Measurements from ENCODE around the gene CPSF3. TPM values are rescaled to one million over a fixed set of nuclear protein-coding genes. Genes with fewer than 3 reads are reported as not detected.
"Not testable (repeated sequence)": the region's sequence is repeated elsewhere in the genome, so short reads cannot be mapped to it uniquely, and the experiment has no call there.

Gene CPSF3
- total RNA-seq, 1 donor from 2014 or later: 74.7 TPM

DNA sequence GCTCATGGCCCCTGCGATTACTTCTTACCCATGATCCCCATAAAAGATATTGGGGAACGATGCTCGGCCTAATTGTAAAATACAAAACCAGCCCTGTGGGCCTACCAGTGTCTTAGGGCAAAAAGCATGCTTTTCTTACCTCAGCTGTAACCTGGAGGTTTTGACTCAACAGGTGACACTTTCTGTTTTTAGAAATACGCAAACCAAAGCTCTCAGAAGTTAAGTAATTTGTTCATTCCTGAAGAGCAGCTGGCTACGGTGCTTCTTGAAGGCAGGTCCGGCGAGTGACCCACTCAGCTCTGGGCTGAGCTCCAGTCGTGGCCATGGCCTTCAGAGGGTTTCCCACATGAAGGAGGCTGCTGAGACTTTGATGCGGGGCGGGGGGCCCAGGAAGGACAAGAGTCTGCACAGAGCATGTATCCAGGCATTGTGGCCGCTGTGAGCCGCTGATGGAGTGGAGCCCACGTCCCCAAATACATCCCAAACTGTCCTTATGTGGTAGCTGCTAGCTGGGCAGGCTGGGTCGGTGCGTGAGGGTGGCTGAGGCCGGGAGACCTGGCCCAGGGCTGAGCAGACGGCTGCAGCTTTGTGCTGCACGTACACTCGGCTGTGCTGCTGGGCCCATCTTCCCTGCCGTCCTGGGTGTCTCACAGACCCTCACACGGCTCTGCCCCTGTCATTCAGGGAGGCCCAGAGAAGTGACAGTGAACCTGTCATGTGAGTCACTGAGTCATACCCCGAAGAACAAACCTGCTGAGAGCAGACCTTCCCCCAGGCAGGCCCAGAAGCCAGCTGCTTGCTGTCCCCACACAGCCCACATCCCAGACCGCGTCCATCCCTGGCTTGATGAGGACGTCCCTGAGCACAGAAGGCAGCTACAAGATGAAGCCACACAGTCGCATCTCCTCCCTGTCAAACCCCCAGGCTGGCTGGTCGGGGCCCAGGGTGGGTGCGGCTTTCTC lies 34.2 kb upstream of the CPSF3 start:
- peaks cover 1% of the 10 kb centered on the region for H3K27me3 Mint-ChIP-seq (ENCODE audit: insufficient read depth)
- intact Hi-C loops (cut with micrococcal nuclease): no loop called here
- no peaks in the 10 kb centered on the region for H3K9me3 Mint-ChIP-seq
- no peak overlapping the region for H3K4me3 Mint-ChIP-seq
- no peak overlapping the region for H3K27ac Mint-ChIP-seq
- DNase-seq (ENCODE audit: low spot score): no peak
- no peaks in the 10 kb centered on the region for H3K4me1 Mint-ChIP-seq (ENCODE audit: low read depth)
- no peaks in the 10 kb centered on the region for H3K36me3 Mint-ChIP-seq (ENCODE audit: low read depth)

DNA sequence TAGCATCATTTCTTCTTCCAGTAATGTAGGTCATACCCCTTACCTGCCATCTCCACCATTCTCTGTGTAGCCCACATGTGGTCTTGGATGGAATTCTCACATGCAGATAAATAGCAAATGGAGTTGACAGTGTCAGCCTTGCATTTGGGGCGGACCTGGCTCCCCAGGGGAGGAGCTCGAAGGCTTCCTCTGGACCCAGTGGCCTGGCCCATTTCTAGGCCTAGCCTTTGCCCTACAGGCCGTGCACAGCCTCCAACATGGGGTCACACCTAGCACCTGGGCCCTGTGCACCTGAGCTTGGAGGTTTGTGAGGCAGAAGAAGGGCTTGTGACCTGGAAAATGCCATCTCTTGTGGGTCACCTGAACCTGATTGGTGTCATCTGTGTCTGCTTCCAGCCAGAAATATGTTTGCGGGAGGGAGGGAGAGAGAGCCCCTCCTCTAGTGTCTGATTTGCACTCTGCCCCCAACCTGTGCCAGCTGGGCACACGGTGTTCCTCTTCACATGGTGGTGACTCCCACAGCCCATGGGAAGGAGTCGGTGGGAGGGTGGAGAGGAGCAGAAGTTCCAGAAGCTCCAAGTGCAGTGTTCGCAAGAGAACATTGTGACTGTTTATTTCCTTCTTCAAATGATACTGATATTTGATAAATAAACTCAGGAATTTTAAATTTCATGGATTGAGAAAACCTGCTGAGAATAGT lies 33.2 kb upstream of the CPSF3 start:
- H3K27ac Mint-ChIP-seq: no peak overlapping the region
- H3K36me3 Mint-ChIP-seq (ENCODE audit: low read depth): no peaks in the 10 kb centered on the region
- intact Hi-C loops (cut with micrococcal nuclease): no loop called here
- H3K27me3 Mint-ChIP-seq (ENCODE audit: insufficient read depth): peaks cover 1% of the 10 kb centered on the region
- H3K4me3 Mint-ChIP-seq: no peak overlapping the region
- DNase-seq (ENCODE audit: low spot score): no peak
- no peaks in the 10 kb centered on the region for H3K4me1 Mint-ChIP-seq (ENCODE audit: low read depth)
- no peaks in the 10 kb centered on the region for H3K9me3 Mint-ChIP-seq

DNA sequence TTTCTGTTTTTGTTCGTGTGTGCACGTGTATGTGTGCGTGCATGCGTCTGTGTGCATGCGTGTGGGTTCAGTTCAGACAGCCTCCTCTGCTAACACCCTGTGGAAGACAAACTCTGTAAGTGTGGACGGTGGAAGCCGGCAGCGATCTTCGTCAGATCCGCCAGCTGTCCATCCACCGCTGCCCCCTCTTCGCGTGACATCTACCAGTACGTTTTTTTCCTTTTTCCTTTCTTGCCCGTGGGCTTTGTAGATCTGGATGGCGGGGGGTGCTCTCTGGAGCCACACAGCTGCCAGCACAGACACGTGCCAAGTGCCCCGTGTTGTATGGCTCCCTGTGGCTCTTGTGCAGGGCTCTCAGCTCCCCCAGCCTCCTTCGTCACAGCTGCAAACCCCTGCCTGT lies 32.5 kb upstream of the CPSF3 start:
- intact Hi-C loops (cut with micrococcal nuclease): no loop called here
- Mint-ChIP-seq H3K9me3 (no peaks in the 10 kb centered on the region), H3K36me3 (ENCODE audit: low read depth) (no peaks in the 10 kb centered on the region), H3K27ac (no peak overlapping the region), H3K4me1 (ENCODE audit: low read depth) (no peaks in the 10 kb centered on the region), H3K27me3 (ENCODE audit: insufficient read depth) (peaks cover 1% of the 10 kb centered on the region), H3K4me3 (no peak overlapping the region)
- no peak for DNase-seq (ENCODE audit: low spot score)

DNA sequence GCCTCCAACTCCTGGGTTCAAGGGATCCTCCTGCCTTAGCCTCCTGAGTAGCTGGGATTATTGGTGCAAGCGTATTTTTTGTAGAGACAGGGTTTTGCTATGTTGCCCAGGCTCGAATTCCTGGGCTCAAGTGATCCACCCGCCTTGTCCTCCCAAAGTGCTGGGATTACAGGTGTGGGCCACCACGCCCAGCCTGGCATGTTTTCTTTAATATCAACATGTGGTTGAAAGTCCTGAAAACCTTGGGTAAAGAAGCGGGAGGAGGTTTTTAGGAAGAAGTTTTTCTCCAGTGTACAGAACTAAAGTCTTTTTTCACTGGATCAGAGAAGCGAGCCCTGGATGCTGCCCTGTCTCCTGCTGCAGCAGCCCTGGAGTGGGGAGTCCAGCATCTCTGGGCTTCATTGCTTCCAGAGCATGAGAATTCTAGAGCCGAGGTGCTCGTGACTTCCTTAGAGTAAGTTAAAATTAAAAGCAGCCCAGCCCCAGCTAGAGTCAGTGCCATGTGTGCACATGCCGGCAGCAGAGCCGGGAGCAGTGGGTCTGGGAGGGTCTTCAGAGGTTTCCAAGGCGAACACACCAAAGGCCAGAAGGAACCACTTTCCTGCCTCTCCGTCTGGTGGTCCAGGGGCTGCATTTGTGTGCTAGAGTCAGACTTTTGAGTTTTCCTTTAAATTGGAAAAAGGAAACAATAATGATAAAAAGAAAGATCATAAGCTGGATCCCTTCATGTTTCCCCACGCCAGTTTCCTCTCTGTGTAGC lies 31.3 kb upstream of the CPSF3 start:
- H3K4me1 Mint-ChIP-seq (ENCODE audit: low read depth): no peaks in the 10 kb centered on the region
- no peak for DNase-seq (ENCODE audit: low spot score)
- H3K27me3 Mint-ChIP-seq (ENCODE audit: insufficient read depth): peaks cover 1% of the 10 kb centered on the region
- no peaks in the 10 kb centered on the region for H3K9me3 Mint-ChIP-seq
- intact Hi-C loops (cut with micrococcal nuclease): no loop called here
- no peak overlapping the region for H3K4me3 Mint-ChIP-seq
- H3K27ac Mint-ChIP-seq: no peak overlapping the region
- no peaks in the 10 kb centered on the region for H3K36me3 Mint-ChIP-seq (ENCODE audit: low read depth)

DNA sequence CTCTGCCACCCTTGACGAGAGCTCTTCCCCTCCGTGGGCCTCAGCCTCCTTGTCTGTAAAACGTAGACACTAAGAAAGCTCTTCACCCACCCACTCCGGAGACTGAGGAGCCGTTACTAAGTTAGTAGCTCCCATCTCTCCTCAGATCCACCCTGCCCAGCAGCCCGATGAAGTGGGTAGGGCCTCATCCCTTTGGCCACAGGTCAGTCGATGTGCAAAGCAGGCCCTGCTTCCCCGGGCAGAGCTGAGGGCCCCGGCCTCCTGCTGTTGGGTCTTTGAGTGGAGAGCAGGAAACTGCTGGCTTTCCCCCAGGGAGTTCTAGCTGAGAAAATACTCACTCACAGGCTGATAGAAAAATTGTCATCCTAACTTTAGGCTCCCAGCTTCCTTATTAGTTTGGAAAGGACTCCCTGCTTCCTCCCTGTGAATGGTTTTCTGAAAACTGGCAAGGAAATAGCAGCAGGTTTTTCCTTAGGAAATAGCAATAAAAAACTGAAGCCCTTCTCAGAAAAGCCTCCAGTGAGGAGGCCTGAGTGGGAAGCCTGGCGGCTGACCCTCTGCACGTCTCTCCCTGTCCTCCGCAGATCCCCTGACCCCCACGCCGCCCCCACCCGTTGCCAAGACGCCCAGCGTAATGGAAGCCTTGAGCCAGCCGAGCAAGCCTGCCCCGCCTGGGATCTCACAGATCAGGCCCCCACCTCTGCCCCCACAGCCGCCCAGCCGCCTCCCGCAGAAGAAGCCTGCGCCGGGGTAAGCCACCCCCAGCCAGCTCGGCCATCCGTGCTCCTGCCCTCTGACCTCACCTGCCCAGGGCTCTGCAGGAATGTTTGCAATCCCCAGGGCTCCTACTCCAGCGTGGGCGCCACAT lies 30.3 kb upstream of the CPSF3 start:
- peaks cover 1% of the 10 kb centered on the region for H3K27me3 Mint-ChIP-seq (ENCODE audit: insufficient read depth)
- intact Hi-C loops (cut with micrococcal nuclease): no loop called here

DNA sequence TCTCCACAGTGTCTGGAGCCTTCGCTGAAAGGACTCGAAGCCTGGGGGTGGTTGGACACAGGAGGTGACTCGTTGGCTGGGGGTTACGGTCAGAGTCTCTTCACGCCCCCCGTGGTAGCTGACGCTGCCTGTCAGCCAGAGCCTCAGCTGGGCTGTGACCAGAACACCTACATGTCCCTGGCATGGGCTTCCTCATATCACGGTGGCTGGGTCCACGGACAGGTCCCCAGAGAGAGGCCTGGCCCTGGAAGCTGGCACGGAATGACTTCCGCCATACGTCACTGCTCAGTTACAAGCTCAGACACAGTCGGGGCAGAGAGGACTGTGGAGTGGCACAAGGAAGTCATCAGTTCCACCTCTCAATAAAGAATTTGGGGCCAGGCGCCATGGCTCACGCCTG lies 28.6 kb upstream of the CPSF3 start:
- no peak for DNase-seq (ENCODE audit: low spot score)
- H3K4me1 Mint-ChIP-seq (ENCODE audit: low read depth): no peaks in the 10 kb centered on the region
- intact Hi-C loops (cut with micrococcal nuclease): no loop called here
- H3K36me3 Mint-ChIP-seq (ENCODE audit: low read depth): no peaks in the 10 kb centered on the region
- H3K9me3 Mint-ChIP-seq: no peaks in the 10 kb centered on the region
- no peak overlapping the region for H3K27ac Mint-ChIP-seq
- H3K27me3 Mint-ChIP-seq (ENCODE audit: insufficient read depth): peaks cover 1% of the 10 kb centered on the region
- H3K4me3 Mint-ChIP-seq: no peak overlapping the region

More for the DNA sequence above, 30.3 kb upstream of the CPSF3 start:
- H3K4me1 Mint-ChIP-seq (ENCODE audit: low read depth): no peaks in the 10 kb centered on the region
- no peaks in the 10 kb centered on the region for H3K9me3 Mint-ChIP-seq
- H3K4me3 Mint-ChIP-seq: no peak overlapping the region
- no peak for DNase-seq (ENCODE audit: low spot score)
- no peaks in the 10 kb centered on the region for H3K36me3 Mint-ChIP-seq (ENCODE audit: low read depth)
- H3K27ac Mint-ChIP-seq: no peak overlapping the region

DNA sequence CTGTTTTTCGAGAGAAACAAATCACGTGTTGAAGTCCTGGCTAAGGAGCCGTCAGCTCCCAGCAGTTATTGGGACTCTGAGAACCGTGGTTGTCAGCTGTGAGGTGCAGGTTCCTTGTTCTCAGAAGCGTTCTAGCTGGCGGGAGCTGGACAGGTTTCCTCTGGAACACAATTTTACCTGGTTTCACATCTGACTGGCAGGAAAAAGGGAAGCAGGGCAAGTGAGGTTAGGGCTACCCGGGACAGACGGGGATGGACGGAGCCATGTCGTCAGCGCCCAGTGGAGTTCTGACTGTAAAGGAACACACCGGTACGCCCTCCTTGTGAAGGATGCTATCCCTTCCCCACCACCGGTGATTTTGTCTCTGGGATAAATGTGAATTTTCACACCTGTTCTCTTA lies 26.3 kb upstream of the CPSF3 start:
- intact Hi-C loops (cut with micrococcal nuclease): no loop called here
- no peaks in the 10 kb centered on the region for H3K36me3 Mint-ChIP-seq (ENCODE audit: low read depth)
- no peak overlapping the region for H3K4me3 Mint-ChIP-seq
- peaks cover 2% of the 10 kb centered on the region for H3K27me3 Mint-ChIP-seq (ENCODE audit: insufficient read depth)
- H3K4me1 Mint-ChIP-seq (ENCODE audit: low read depth): no peaks in the 10 kb centered on the region
- H3K9me3 Mint-ChIP-seq: no peaks in the 10 kb centered on the region
- no peak overlapping the region for H3K27ac Mint-ChIP-seq
- no peak for DNase-seq (ENCODE audit: low spot score)

DNA sequence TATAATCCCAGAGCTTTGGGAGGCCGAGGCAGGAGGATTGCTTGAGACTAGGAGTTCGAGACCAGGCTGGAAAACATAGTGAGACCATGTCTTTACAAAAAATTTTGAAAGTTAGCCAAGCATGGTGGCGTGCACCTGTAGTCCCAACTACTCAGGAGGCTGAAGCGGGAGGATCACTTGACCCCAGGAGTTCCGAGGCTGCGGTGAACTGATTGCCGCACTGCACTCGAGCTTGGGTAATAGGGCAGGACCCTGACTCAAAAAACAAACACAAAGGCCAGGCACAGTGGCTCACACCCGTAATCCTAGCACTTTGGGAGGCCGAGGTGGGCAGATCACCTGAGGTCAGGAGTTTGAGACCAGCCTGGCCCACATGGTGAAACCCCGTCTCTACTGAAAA lies 25.2 kb upstream of the CPSF3 start:
- H3K4me1 Mint-ChIP-seq (ENCODE audit: low read depth); DNase-seq (ENCODE audit: low spot score); H3K4me3 Mint-ChIP-seq; H3K27me3 Mint-ChIP-seq (ENCODE audit: insufficient read depth); H3K27ac Mint-ChIP-seq; H3K36me3 Mint-ChIP-seq (ENCODE audit: low read depth); H3K9me3 Mint-ChIP-seq; intact Hi-C loops (cut with micrococcal nuclease): not testable (repeated sequence)

DNA sequence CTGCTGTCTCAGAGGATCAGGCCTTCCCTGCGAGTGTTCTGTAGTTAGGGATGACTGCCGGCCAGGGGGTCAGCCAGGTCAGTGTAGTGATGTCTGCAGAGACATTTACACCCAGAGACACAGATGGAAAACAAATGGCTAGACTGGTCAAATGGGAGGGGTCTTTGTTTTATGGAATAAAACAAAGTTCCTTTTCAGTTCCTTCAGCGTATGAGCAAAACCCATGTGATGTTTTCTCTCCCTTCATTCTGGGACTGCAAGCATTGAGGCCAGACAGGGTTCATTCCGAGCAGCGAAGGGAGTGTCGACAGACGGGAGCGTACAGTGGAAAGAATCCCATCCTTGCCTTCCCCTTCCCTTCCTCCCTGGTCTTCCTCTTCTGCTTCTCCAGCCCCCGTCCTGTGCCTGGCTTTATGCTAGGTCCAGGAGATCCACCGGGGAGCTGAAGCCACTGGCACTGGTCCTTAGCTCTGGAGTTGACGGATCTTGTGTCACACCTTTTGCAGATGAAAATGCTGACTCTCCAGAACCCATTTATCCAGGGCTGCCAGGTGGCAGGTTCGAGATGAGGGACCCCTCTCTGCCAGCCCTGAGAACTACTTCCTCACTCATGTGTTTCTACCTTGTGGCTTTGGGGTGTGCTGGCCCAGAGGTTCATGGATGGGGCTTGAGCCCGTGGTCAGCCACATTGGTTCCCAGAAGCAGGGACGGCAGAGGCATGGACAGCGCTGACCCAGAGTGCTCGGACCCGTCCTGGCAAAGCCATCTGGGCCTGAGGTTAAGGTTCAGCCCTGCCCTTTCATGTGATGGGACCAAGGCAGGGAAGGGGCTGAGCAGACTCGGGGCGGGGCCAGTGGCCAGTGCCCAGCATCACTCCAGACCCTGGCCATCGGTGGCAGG lies 24.3 kb upstream of the CPSF3 start:
- H3K27ac Mint-ChIP-seq: no peak overlapping the region
- no peaks in the 10 kb centered on the region for H3K4me1 Mint-ChIP-seq (ENCODE audit: low read depth)
- no peak for DNase-seq (ENCODE audit: low spot score)
- intact Hi-C loops (cut with micrococcal nuclease): no loop called here
- peaks cover 2% of the 10 kb centered on the region for H3K27me3 Mint-ChIP-seq (ENCODE audit: insufficient read depth)
- no peak overlapping the region for H3K4me3 Mint-ChIP-seq
- H3K9me3 Mint-ChIP-seq: no peaks in the 10 kb centered on the region
- H3K36me3 Mint-ChIP-seq (ENCODE audit: low read depth): no peaks in the 10 kb centered on the region

DNA sequence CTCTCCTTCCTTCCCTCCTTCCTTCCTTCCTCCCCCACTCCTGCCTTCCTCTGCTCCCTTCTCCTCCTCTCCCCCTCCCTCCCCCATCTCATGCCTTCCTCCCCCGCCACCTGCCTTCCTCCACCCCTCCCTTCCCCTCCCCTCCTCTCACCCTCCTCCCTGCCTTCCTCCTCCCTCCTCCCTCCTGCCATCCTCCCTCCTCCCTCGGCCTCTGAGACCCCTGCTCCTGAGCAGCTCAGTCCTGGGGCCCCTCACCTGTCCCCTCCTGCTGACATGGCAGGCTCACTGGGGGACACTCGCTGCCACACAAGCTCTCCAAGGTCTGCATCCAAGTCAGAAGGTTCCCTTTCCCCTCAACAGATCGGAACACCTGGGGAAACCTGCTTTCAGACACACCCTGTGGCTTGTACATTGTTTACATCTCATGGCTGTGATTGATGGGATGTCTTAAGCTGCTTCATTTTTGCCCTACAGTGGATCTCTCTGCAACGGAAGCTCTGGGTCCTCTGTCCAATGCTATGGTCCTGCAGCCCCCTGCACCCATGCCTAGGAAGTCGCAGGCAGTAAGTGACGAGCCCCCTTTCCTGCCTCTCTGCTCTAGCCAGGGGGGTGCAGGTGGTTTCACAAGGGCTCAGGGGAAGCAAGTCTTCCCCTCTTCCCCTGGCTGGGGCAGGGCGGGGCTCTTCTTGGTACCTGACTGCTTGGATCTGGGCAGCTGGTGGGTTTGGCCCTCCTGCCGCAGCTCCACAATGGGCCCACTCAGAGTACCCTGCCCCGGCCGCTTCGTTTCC lies 23.0 kb upstream of the CPSF3 start:
- H3K4me3 Mint-ChIP-seq: no peak overlapping the region
- no peak for DNase-seq (ENCODE audit: low spot score)
- H3K9me3 Mint-ChIP-seq: no peaks in the 10 kb centered on the region
- peaks cover 2% of the 10 kb centered on the region for H3K27me3 Mint-ChIP-seq (ENCODE audit: insufficient read depth)
- no peak overlapping the region for H3K27ac Mint-ChIP-seq
- H3K4me1 Mint-ChIP-seq (ENCODE audit: low read depth): no peaks in the 10 kb centered on the region
- H3K36me3 Mint-ChIP-seq (ENCODE audit: low read depth): no peaks in the 10 kb centered on the region
- intact Hi-C loops (cut with micrococcal nuclease): no loop called here

DNA sequence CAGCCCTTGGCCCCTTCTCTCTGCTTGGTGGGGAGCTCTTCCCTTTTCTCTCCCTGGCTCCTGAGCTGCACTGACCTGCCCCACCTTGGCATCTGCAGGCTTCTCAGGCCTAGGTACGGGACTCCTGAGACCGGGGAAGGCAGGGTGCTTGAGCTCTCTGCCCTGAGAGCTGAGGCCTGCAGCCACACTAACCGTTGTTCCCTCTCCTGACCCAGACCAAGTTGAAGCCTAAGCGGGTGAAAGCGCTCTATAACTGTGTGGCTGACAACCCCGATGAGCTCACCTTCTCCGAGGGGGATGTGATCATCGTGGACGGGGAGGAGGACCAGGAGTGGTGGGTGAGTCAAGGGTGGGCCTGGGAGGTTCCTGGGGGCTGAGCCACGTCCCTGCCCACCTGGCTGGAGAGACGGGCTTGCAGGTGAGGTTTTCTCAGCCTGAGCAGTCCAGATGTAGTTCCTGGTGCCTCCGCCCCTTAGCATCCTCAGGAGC lies 22.4 kb upstream of the CPSF3 start:
- Mint-ChIP-seq H3K4me3 (no peak overlapping the region), H3K27me3 (ENCODE audit: insufficient read depth) (peaks cover 2% of the 10 kb centered on the region), H3K27ac (no peak overlapping the region), H3K4me1 (ENCODE audit: low read depth) (no peaks in the 10 kb centered on the region), H3K36me3 (ENCODE audit: low read depth) (no peaks in the 10 kb centered on the region), H3K9me3 (no peaks in the 10 kb centered on the region)
- DNase-seq (ENCODE audit: low spot score): no peak
- intact Hi-C loops (cut with micrococcal nuclease): no loop called here
